ENCODE data around the gene DPH5. TPM values are rescaled to one million over a fixed set of nuclear protein-coding genes. Genes with fewer than 3 reads are reported as not detected.
A peak's percentile ranks its signal among the peaks of the same experiment; 100 is the strongest.
"Not testable (repeated sequence)": the region's sequence is repeated elsewhere in the genome, so short reads cannot be mapped to it uniquely, and the experiment has no call there.

The DPH5 gene
- total RNA-seq, 2 donors from 2014 or later = 28.6 to 28.7 TPM

- ATAC-seq = no peak
- no peak for DNase-seq
- intact Hi-C loops (cut with DNase I) = no loop called here
Measured at GRCh38 chr1:101039245-101039644, 13.7 kb upstream of the DPH5 start.

- no peak for ATAC-seq
- no peak for DNase-seq
- intact Hi-C loops (cut with DNase I) = no loop called here
Measured at GRCh38 chr1:101037316-101037715, 11.7 kb upstream of the DPH5 start.

- intact Hi-C loops (cut with DNase I) = no loop called here
- ATAC-seq (no peak), DNase-seq (no peak)
Measured at GRCh38 chr1:101033017-101033416, 7.4 kb upstream of the DPH5 start.

- DNase-seq; ATAC-seq; intact Hi-C loops (cut with DNase I): not testable (repeated sequence)
Measured at GRCh38 chr1:101032129-101032528, 6.5 kb upstream of the DPH5 start.

- intact Hi-C loops (cut with DNase I) = no loop called here
- no peak for ATAC-seq
- no peak for DNase-seq
Measured at GRCh38 chr1:101030881-101031280, 5.3 kb upstream of the DPH5 start.

GRCh38 chr1:101029184-101029583, 3.6 kb upstream of the DPH5 start:
- intact Hi-C loops (cut with DNase I) = loop anchor here in 1 of 2 donors (5.0 to 10.0 kb wide), 2 partner anchors 86 to 208 kb away; partner anchors contain the start of gene S1PR1
- no peak for ATAC-seq
- DNase-seq = no peak

- ATAC-seq (no peak), DNase-seq (no peak)
- intact Hi-C loops (cut with DNase I) = loop anchor here in 1 of 2 donors (5.0 to 10.0 kb wide), 2 partner anchors 86 to 209 kb away; partner anchors contain the start of gene S1PR1
Measured at GRCh38 chr1:101028466-101028865, 2.9 kb upstream of the DPH5 start.

- intact Hi-C loops (cut with DNase I) = loop anchor here in 1 of 2 donors (5.0 to 10.0 kb wide), 2 partner anchors 88 to 210 kb away; partner anchors contain the start of gene S1PR1
- ATAC-seq (no peak), DNase-seq (no peak)
Measured at GRCh38 chr1:101027194-101027772, 1.7 kb upstream of the DPH5 start.

GRCh38 chr1:101026430-101026788, 825 bp upstream of the DPH5 start:
- intact Hi-C loops (cut with DNase I) = loop anchor here in 1 of 2 donors (5.0 to 10.0 kb wide), 2 partner anchors 88 to 211 kb away; partner anchors contain the start of gene S1PR1
- DNase-seq = no peak
- no peak for ATAC-seq

- intact Hi-C loops (cut with DNase I) = loop anchor here in 1 of 2 donors (5.0 to 10.0 kb wide), 2 partner anchors 90 to 212 kb away; partner anchors contain the start of gene S1PR1
- ATAC-seq = peak; percentile 48 to 64
- peak; percentile 21 for DNase-seq
Measured at GRCh38 chr1:101025283-101025656, 314 bp downstream of the DPH5 start.

GRCh38 chr1:101022294-101022693, 3.3 kb downstream of the DPH5 start:
- intact Hi-C loops (cut with DNase I) = loop anchor here in 1 of 2 donors (10.0 kb wide), 1 partner anchor 93 kb away; no protein-coding TSS in a partner anchor
- no peak for DNase-seq

GRCh38 chr1:101017448-101017847, 8.1 kb downstream of the DPH5 start:
- ATAC-seq (no peak), DNase-seq (no peak)
- intact Hi-C loops (cut with DNase I) = no loop called here

More at GRCh38 chr1:101022294-101022693, 3.3 kb downstream of the DPH5 start:
- no peak for ATAC-seq

GRCh38 chr1:101013776-101014175, 11.8 kb downstream of the DPH5 start:
- no peak for DNase-seq
- ATAC-seq = no peak
- intact Hi-C loops (cut with DNase I) = no loop called here

- intact Hi-C loops (cut with DNase I) = no loop called here
- ATAC-seq = no peak
- DNase-seq = no peak
Measured at GRCh38 chr1:101008229-101008834, 17.3 kb downstream of the DPH5 start.

- intact Hi-C loops (cut with DNase I) = no loop called here
- DNase-seq = no peak
- ATAC-seq = no peak
Measured at GRCh38 chr1:101006553-101006952, 19.0 kb downstream of the DPH5 start.

GRCh38 chr1:101005871-101006270, 19.7 kb downstream of the DPH5 start:
- DNase-seq = no peak
- no peak for ATAC-seq
- intact Hi-C loops (cut with DNase I) = no loop called here

GRCh38 chr1:101005183-101005582, 20.4 kb downstream of the DPH5 start:
- DNase-seq (no peak), ATAC-seq (no peak)
- intact Hi-C loops (cut with DNase I) = no loop called here

- DNase-seq = no peak
- ATAC-seq = no peak
- intact Hi-C loops (cut with DNase I) = no loop called here
Measured at GRCh38 chr1:101004670-101005069, 20.9 kb downstream of the DPH5 start.

GRCh38 chr1:101004061-101004460, 21.5 kb downstream of the DPH5 start:
- ATAC-seq (no peak), DNase-seq (no peak)
- intact Hi-C loops (cut with DNase I) = no loop called here

- no peak for ATAC-seq
- intact Hi-C loops (cut with DNase I) = no loop called here
- no peak for DNase-seq
Measured at GRCh38 chr1:101003012-101003650, 22.5 kb downstream of the DPH5 start.
